Measurements from ENCODE around the gene IMPDH1.
A peak's percentile ranks its signal among the peaks of the same experiment; 100 is the strongest.

IMPDH1 gene

DNA sequence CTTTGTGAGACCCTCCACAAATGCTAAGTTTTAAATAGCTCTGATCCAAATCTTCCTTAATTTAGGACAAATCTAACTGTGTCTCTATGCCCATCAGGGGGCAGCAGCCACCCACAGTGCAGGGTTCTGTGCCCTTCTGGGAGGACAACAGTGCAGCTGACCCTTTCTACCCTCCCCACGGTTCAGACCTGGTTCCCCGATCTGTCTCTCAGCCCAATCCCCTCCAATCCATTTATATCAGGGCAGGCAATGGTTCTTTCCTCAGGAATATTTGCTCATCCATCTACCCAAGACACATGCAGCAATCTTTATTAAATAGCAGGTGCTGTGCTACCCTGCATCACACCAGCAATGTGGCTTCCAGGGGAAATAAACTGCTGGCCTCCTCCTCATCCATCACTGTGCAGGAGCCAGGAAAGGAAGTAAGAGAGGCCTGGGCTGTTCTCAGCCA lies 62.1 kb downstream of the IMPDH1 start:
- Histone ChIP-seq H3K9ac (ENCODE audit: low read length) (no peak overlapping the region), H3K4me1 (ENCODE audit: insufficient read depth, low read length, severe bottlenecking) (peaks cover 3% of the 10 kb centered on the region), H3K27me3 (ENCODE audit: insufficient read depth, low read length) (no peaks in the 10 kb centered on the region), H3K79me2 (ENCODE audit: insufficient read depth, low read length) (peaks cover 7% of the 10 kb centered on the region), H3K9me2 (ENCODE audit: low read depth, low read length) (no peaks in the 10 kb centered on the region), H2AFZ (ENCODE audit: low read length) (no peak overlapping the region), H3K27ac (ENCODE audit: low read depth, low read length, poor library complexity, severe bottlenecking) (no peak overlapping the region), H3K9me3 (ENCODE audit: low read length) (no peaks in the 10 kb centered on the region), H3F3A (ENCODE audit: insufficient read depth, low read length) (no peaks in the 10 kb centered on the region), H3K36me3 (ENCODE audit: insufficient read depth, low read length) (no peaks in the 10 kb centered on the region), H3K4me3 (ENCODE audit: low read depth, low read length, poor library complexity, severe bottlenecking) (no peak overlapping the region), H3K4me2 (ENCODE audit: low read length) (no peak overlapping the region), H4K20me1 (ENCODE audit: insufficient read depth, low read length) (no peaks in the 10 kb centered on the region)
- TF ChIP-seq CTCF (IDR thresholded peaks at IDR 0.05; ENCODE audit: low read length) (peak; percentile 88), EZH2 (IDR thresholded peaks at IDR 0.05; ENCODE audit: borderline replicate concordance, low read length) (no peak)

GRCh38 chr7:128344431-128344774 lies 65.4 kb downstream of the IMPDH1 start:
- Histone ChIP-seq H3K4me2 (ENCODE audit: low read length) (peak overlapping the region; percentile 91; the same call in 1 of the 2 replicates), H3K4me1 (ENCODE audit: insufficient read depth, low read length, severe bottlenecking) (peaks cover 21% of the 10 kb centered on the region), H3K27ac (ENCODE audit: low read depth, low read length, poor library complexity, severe bottlenecking) (no peak overlapping the region), H3K79me2 (ENCODE audit: insufficient read depth, low read length) (peaks cover 32% of the 10 kb centered on the region), H2AFZ (ENCODE audit: low read length) (peak overlapping the region; percentile 99), H3K9me2 (ENCODE audit: low read depth, low read length) (no peaks in the 10 kb centered on the region), H3K27me3 (ENCODE audit: insufficient read depth, low read length) (no peaks in the 10 kb centered on the region), H3K9ac (ENCODE audit: low read length) (no peak overlapping the region), H3K4me3 (ENCODE audit: low read depth, low read length, poor library complexity, severe bottlenecking) (peak overlapping the region; percentile 73), H3F3A (ENCODE audit: insufficient read depth, low read length) (no peaks in the 10 kb centered on the region), H4K20me1 (ENCODE audit: insufficient read depth, low read length) (no peaks in the 10 kb centered on the region), H3K36me3 (ENCODE audit: insufficient read depth, low read length) (peaks cover 20% of the 10 kb centered on the region; the same call in 1 of the 2 replicates), H3K9me3 (ENCODE audit: low read length) (no peaks in the 10 kb centered on the region)
- TF ChIP-seq CTCF (IDR thresholded peaks at IDR 0.05; ENCODE audit: low read length) (no peak), EZH2 (IDR thresholded peaks at IDR 0.05; ENCODE audit: borderline replicate concordance, low read length) (no peak)

DNA sequence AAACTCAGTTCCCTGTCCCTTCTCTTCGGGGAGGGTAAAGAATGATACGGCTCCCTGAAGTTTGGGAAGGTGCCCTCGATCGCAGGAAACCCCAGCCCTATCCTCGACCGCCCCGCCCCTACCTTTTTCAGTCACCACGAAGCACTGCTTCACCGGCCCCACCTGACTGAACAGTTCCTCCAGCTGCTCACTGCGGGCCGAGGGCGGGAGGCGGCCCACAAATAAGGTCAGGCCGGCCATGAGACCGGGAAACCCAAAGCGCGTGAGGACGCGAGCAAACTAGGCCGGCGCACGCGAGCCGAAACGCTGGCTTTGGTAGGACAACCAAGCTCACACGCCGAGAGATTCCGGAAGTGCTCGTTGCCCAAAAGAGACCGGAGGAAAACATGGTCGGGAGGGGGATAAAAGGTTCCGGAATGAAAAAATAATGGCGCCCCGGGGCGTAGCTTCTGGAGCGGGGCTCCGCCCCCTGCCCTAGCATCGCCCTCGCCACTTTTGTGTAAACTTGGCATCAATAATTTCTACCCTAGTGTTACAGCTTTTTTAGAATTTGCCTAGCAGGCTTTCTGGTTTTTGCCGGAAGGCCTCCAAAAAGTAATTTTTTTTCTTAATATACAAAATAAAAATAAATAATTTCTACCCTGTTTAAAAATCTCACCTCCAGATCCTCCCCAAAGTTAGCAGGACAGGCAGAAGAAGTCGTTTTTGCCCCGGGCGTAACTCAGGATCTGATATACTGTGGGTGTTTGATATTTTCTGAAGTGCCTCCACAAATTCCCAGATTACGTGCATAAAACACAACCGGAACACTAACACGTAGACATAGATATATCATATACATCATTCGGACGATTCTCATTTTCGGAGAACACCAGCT lies 66.0 kb downstream of the IMPDH1 start, which contains the start of gene RBM28:
Gene RBM28 (minus strand): TSS at position 355 of the 877 bp plus-strand sequence. CDS start 115 bp downstream, at position 240.
- no peak for TF ChIP-seq EZH2 (IDR thresholded peaks at IDR 0.05; ENCODE audit: borderline replicate concordance, low read length)
- TF ChIP-seq CTCF (IDR thresholded peaks at IDR 0.05; ENCODE audit: low read length), result no peak
- Histone ChIP-seq H3K4me1 (ENCODE audit: insufficient read depth, low read length, severe bottlenecking) (peaks cover 21% of the 10 kb centered on the region), H3K9me3 (ENCODE audit: low read length) (no peaks in the 10 kb centered on the region), H2AFZ (ENCODE audit: low read length) (peak within 1 kb of the TSS; percentile 99), H3K36me3 (ENCODE audit: insufficient read depth, low read length) (peaks cover 27% of the 10 kb centered on the region), H3K9ac (ENCODE audit: low read length) (peak within 1 kb of the TSS; percentile 79), H3K4me2 (ENCODE audit: low read length) (peak within 1 kb of the TSS; percentile 91), H3K79me2 (ENCODE audit: insufficient read depth, low read length) (peaks cover 32% of the 10 kb centered on the region), H4K20me1 (ENCODE audit: insufficient read depth, low read length) (no peaks in the 10 kb centered on the region), H3F3A (ENCODE audit: insufficient read depth, low read length) (no peaks in the 10 kb centered on the region), H3K9me2 (ENCODE audit: low read depth, low read length) (no peaks in the 10 kb centered on the region), H3K27ac (ENCODE audit: low read depth, low read length, poor library complexity, severe bottlenecking) (peak within 1 kb of the TSS; percentile 80), H3K4me3 (ENCODE audit: low read depth, low read length, poor library complexity, severe bottlenecking) (peak within 1 kb of the TSS; percentile 73), H3K27me3 (ENCODE audit: insufficient read depth, low read length) (no peaks in the 10 kb centered on the region)

All from OCI-LY1 (cell line).